GM12872 (cell line): Measurements from ENCODE around the gene C16orf86.

Experiments
- TF ChIP-seq, protein P1 (sequence below): IDR thresholded peaks from 3 replicates; pipeline ENCODE4 v1.5.1; 2011; ENCODE audit warnings: low read depth, mild to moderate bottlenecking, low read length, moderate library complexity; ENCODE audit not compliant: insufficient read depth

Gene C16orf86

DNA sequence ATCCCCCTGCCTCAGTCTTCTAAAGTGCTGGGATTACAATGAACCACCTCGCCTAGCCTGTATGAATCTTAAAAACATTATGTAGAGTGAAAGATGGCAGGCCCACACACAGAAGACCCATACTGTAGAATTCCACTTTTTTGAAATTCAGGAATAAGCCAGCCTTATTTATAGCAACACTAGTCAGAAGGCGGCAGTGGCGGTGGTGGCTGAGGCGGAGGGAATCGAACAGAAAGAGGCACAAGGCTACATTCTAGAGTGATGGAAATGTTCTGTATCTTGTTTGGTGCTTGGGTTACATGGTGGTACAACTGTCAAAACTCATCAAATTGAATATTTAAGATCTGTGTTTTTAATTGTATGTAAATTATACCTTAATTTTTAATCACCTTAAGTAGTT, 41.2 kb downstream of the C16orf86 start:
- TF ChIP-seq, protein P1, sequence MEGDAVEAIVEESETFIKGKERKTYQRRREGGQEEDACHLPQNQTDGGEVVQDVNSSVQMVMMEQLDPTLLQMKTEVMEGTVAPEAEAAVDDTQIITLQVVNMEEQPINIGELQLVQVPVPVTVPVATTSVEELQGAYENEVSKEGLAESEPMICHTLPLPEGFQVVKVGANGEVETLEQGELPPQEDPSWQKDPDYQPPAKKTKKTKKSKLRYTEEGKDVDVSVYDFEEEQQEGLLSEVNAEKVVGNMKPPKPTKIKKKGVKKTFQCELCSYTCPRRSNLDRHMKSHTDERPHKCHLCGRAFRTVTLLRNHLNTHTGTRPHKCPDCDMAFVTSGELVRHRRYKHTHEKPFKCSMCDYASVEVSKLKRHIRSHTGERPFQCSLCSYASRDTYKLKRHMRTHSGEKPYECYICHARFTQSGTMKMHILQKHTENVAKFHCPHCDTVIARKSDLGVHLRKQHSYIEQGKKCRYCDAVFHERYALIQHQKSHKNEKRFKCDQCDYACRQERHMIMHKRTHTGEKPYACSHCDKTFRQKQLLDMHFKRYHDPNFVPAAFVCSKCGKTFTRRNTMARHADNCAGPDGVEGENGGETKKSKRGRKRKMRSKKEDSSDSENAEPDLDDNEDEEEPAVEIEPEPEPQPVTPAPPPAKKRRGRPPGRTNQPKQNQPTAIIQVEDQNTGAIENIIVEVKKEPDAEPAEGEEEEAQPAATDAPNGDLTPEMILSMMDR, result no peak

DNA sequence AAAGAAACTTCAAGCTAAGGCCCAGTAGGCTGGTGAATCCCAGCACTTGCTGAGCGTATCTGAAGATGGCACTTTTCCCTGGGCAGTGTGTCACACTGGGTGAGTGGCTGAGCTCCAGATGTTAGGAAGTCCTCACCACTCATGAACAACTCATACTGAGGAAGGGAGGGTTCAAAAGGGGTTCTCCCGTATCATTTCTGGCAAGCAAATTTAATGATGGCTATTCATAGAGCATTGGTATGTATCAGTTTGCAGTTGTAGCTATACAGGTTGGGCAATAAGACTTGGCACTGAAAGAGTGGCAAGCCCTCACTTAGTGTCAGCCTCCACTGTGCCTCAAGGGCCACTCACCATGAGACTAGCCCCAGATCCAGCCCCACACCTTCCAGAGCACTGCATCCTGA, 41.8 kb downstream of the C16orf86 start:
- TF ChIP-seq, protein P1, result no peak

DNA sequence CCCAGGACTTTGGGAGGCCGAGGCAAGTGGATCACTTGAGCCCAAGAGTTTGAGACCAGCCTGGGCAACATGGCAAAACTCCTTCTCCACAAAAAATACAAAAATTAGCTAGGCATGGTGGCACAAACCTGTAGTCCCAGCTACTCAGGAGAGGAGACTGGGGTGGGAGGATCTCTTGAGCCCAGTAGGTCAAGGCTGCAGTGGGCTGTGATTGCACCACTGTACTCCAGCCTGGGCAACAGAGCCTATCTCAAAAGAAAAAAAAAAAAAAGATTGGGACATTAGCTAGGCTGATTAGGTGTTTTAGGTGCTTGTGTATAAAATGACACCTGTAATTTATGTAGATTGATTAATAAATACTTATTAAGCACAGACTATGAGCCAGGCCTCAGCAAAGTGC, 42.4 kb downstream of the C16orf86 start:
- TF ChIP-seq, protein P1, result no peak

DNA sequence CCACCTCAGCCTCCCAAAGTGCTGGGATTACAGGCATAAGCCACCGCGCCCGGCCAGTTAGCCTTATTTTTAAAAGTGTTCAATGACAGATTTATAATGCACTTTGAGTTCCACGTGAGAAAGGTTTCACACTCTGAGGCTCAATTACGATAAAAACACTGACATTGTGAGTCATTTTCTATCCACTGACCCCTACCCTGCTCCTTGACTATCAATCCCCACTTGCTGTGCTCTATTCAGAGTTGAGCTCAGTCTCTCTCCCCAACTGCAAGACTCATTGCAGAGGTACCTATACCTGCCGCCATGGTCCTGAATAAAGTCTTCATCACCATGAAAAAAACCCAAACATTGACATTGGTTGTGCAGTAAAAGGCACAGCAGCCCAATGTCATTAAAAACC, 44.0 kb downstream of the C16orf86 start:
- TF ChIP-seq, protein P1, result no peak

DNA sequence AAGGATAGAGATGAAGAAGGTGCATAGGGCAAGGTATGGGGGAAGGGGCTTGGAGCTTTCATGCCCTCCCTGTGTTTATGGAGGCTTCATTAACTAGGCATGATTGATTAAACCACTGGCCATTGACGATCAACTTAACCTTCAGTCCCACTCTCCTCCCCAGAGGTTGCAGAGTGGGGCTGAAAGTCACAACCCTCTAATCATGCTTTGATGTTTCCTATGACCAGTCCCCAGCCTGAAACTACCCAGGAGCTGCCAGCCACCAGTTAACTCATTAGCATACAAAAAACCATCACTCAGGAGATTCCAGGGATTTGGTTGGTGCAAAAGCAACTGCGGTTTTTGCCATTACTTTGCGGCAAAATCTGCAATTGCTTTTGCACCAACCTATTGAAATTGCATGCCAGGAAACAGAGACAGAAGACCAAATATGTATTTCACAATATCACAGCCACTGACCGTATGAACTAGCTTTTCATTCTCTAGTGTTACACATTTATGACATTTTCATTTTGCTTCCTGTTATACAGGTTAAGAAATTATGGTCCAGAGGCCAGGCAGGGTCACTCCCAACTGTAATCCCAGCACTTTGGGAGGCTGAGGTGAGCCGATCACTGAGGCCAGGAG, 47.1 kb downstream of the C16orf86 start:
- TF ChIP-seq, protein P1, result no peak

DNA sequence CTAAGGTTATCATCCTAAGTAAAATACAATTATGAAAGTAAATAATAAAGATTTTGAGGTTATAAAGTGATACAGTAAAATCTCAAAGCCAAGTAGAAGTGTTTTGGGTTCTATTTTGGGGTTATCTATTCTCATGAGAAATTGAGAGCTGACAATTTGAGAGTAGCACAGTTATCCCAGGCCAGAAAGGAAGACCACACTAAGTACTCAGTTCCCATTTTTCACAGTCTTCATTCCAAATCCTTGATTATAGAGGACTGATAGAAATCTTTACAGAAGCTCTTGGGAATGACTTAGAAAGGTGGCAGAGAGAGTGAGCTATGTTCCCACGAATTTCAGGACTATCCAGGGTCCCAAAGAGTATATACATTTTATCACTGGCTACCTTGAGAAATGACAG, 47.9 kb downstream of the C16orf86 start:
- TF ChIP-seq, protein P1, result no peak

DNA sequence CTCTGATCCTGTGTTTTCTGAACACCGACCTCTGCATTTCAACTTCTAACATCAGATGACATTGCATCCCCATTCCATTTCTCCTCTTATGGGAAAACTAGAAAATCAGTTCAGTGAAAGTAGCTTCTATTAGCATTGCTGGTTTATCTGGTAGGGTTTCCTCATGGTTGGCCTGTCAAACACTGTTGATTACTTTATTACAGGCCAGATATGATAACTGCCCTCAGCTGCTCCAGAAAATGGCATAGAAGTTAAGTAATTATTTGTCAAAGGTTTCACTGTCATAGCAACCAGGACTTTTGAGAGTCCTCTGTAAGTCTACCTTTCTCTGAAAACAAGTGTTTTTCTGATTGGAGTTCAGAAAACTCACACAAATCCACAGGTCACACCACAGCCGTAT, 49.5 kb downstream of the C16orf86 start:
- TF ChIP-seq, protein P1, result no peak
